ENCODE data around the gene LRCH1. TPM values are rescaled to one million over a fixed set of nuclear protein-coding genes. Genes with fewer than 3 reads are reported as not detected.

The LRCH1 gene
- total and polyA plus RNA-seq, 10 of the 15 experiments (the other 5 are each of a cell fraction or from before 2014, with no cell fraction given), result 5.3 to 48.9 (median 14.4) TPM

GRCh38 chr13:46660857-46661256 lies 107.9 kb downstream of the LRCH1 start:
- ChIA-PET CTCF (interaction anchor here (1.0 to 1.4 kb wide), 3 partner anchors 31 to 109 kb away, joined by 3 to 4 read pairs (median 4); no protein-coding TSS in a partner anchor), SMC1A (ENCODE audit: uncharacterized antibody, unreplicated experiment) (interaction anchor here (1.3 to 18.5 kb wide), 9 partner anchors 5 to 106 kb away, joined by 4 to 456 read pairs (median 12); no protein-coding TSS in a partner anchor), RAD21 (ENCODE audit: unreplicated experiment) (interaction anchor here (0.9 to 6.7 kb wide), 6 partner anchors 14 to 83 kb away, joined by 3 to 46 read pairs (median 12); no protein-coding TSS in a partner anchor), POLR2A (interaction anchor here (0.9 to 2.3 kb wide), 3 partner anchors 18 to 76 kb away, joined by 4 to 10 read pairs (median 5); no protein-coding TSS in a partner anchor)
- H3K4me3 ChIP-seq, result no peak overlapping the region
- H2AFZ ChIP-seq (ENCODE audit: control insufficient read depth, low read depth, low read length), result no peak overlapping the region
- no peaks in the 10 kb centered on the region for H3K9me3 ChIP-seq (replicated peaks; ENCODE audit: control insufficient read depth, insufficient read depth, low read length)
- ATAC-seq (no peak), DNase-seq (ENCODE audit: low read depth, low spot score) (no peak), FAIRE-seq (no peak)
- peaks cover 51% of the 10 kb centered on the region for H3K4me1 ChIP-seq (ENCODE audit: control insufficient read depth, insufficient read depth, low read length)
- intact Hi-C loops (cut with micrococcal nuclease; ENCODE audit: unreplicated experiment), result no loop called here
- H3K79me2 ChIP-seq (ENCODE audit: control insufficient read depth, insufficient read depth, low read length), result peaks cover 84% of the 10 kb centered on the region
- H3K27me3 ChIP-seq (replicated peaks in 1 of 2; ENCODE audit: control insufficient read depth in 2 of 2, insufficient read depth in 2 of 2, low read length in 1 of 2), result no peaks in the 10 kb centered on the region
- H3K36me3 ChIP-seq (ENCODE audit: control insufficient read depth in 2 of 2, insufficient read depth in 2 of 2, low read length in 1 of 2), result no peaks in the 10 kb centered on the region; a peak in 1 of 4 replicates
- H4K20me1 ChIP-seq (ENCODE audit: control insufficient read depth, insufficient read depth), result no peaks in the 10 kb centered on the region
- BruUV-seq (replicated peaks), result no TSS peak
- no peak overlapping the region for H3K27ac ChIP-seq (ENCODE audit: control insufficient read depth, insufficient read depth)
- in situ Hi-C loops (cut with MboI), result no loop called here
- no peak overlapping the region for H3K9ac ChIP-seq (ENCODE audit: control insufficient read depth, insufficient read depth, low read length)
- no peak overlapping the region for H3K4me2 ChIP-seq (ENCODE audit: control insufficient read depth, insufficient read depth)
- WGBS (ENCODE audit: insufficient coverage, insufficient replicate concordance, low lambda C conversion rate, missing lambda C conversion rate), result 86% methylated on average over 4 of the region's 4 CpGs
- TF ChIP-seq RELB (IDR thresholded peaks at IDR 0.05; ENCODE audit: low read depth) (no peak), GATAD2B (conservative IDR thresholded peaks at IDR 0.05; ENCODE audit: low read depth) (no peak), IRF5 (IDR thresholded peaks at IDR 0.05; ENCODE audit: borderline replicate concordance) (no peak), MXI1 (IDR thresholded peaks at IDR 0.05; ENCODE audit: low read depth, low read length) (no peak), PAX5 (IDR thresholded peaks at IDR 0.05; ENCODE audit: borderline replicate concordance, low read depth, low read length) (no peak)

All from GM12878 (cell line).